A204.1 (cell line): ENCODE results near the gene NUDT1.
A peak's percentile ranks its signal among the peaks of the same experiment; 100 is the strongest.

Source experiments
- FAIRE-seq: peaks from 2 replicates; lab custom pipeline; 2012; peaks lifted over from hg19 to GRCh38; lab: Jason Lieb, UNC

NUDT1 gene

DNA sequence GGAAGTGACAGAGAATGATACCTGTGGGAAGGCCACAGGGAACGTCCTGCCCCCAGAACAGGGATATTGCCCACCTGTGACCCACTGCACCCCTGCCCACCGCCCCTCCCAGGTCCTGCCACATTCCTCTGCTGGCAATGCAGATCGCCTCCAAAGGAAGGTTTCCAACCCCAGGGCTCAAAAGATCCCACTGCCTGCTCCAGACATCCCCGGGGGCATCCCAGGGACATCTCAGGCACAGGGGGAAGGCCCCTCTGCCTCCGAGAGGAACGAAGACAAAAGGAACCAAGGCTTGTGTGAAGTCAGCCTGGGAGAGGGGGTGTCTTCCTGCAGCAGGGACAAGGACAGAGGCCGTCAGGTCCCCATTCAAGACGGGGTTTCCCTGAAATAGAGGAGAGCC is 28.5 kb downstream of the NUDT1 start:
- no peak for FAIRE-seq

DNA sequence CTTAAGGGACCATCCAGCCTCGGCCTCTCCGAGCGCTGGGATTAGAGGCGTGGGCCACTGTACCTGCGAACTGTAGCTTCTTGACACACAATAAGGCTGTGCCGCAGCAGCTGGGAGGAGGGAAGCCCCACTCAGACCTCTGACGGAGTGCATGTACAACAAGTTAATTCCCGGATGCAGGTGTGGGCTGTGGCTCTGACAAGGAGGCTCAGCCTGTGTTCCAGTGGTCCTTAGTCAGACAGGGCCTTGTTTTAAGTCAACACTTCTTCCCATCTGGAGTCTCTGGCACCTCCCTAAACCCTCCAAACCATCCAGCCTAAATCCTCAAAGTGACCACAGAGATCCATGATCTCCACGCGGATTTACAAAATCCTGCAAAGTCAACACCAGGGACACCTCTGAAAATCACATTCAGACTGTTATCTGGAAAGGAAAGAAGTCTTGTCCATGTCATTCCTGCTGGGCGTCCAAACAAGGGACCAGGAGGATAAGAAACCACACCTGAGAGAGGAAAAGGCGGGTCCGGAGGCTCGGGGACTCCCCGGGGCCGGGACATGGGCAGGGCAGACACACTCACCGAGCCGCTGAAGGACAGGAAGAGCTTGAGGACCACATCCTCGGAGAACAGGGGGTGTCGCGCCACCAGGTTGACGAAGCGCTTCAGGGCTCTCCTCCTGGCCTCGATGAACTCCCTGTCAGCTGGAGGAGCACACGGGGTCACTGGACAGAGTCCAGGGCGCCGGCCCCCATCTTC is 29.4 kb downstream of the NUDT1 start:
- no peak for FAIRE-seq

DNA sequence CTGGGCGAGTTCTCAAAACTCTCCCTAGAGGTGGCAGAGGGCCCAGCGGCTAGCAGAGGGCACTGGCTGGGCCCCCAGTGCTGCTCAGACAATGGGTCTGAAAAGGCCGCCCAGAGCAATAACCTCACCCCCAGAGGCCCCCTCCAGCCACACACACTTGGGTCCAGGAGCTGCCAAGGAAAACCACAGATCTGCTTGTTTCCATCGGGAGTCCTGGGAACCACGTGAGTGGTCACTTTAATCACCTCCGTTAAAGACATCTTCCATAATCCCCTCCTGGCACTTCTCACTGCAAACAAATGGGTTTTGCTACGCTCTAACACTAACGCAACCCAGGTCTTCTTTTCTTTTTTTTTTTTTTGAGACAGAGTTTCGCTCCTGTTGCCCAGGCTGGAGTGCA is 30.0 kb downstream of the NUDT1 start:
- no peak for FAIRE-seq

DNA sequence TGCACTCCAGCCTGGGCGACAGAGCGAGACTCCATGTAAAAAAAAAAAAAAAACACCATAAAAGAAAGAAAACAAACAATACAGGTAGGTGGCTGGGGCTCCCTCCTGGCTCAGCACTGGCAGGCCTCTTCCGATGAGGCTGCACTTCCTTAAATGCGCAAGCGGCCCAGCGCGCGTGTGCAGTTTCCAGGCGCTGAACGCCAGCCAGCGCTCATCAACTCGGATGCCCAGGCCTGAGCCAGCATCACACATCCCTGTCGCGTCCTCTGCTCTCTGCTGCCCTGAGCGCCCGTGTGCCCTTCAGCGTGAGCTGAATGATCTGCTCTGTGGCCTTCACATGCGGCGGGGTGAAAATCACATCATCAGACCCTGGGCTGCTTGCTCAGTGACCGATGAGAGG is 31.8 kb downstream of the NUDT1 start:
- FAIRE-seq: no peak

DNA sequence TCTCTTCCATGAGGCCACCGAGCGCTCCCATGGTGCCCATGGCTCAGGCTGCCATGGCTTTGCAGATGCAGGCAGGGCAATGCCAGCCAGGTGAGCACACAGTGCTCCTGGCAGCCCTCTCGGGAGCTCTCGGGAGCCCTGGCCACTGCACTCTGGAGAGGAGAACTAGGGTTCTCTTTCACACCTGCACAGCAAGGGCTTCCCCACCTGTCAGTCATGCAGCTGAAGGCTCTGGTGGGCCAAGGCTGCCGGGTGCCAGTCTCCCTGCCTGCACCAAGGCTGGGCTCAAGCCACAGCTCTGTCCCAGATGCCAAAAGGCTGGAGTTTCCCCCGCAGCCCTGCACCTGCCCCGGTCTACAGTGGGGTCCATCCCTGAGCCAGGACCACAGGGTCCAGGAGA is 32.6 kb downstream of the NUDT1 start:
- no peak for FAIRE-seq

DNA sequence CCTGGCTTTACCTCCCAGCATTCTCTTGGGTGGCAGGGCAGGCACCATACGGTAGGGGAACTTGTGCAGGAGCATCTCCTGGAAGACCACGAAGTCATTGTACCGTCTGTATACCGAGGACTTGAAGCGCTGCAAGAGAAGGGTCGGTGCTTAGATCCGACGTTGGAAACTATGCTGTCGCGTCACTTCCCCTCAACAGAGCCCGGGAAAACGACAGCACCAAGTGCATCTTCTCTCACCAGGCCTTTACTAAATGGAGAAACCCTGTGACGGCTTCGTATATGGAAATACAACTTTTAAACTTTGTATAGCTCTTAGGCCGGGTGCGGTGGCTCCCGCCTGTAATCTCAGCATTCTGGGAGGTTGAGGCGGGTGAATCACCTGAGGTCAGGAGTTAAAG is 33.1 kb downstream of the NUDT1 start:
- no peak for FAIRE-seq

DNA sequence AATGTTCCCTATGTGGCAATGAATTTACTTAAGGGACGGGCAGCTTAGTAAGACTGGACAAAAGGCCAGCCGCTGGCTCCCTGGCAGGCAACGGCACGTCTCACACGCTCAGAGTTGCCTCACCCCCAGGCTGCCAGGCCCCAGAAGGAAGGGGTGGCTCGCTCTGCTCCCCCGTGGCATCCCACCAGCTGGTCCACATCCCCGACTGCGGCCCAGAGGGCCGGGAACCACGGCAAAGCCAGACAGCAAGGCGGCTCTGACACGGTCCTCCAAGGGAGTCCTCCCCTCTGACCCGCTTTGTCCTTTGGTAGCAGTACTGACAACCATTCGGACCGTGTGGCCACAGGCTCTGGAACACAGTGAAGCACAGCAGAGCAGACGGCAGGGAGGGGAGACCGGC is 34.1 kb downstream of the NUDT1 start:
- no peak for FAIRE-seq

DNA sequence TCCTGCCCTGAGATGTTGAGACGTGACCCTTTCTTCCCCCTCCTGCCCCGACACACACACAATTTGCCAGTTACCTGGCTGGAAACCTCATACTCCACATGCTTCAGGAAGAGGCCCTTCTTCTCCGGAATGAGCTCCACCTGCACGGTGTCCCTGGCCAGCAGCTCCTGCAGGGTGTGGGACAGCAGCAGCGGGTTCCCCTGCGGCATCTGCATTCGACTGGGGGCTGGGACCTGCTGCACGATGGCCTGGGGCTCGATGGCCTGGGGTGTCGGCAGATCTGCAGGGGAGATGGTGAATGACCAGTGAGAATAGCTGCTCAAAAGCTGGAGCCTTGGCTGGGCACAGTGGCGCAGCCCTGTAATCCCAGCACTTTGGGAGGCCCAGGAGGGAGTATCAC is 36.0 kb downstream of the NUDT1 start:
- no peak for FAIRE-seq

DNA sequence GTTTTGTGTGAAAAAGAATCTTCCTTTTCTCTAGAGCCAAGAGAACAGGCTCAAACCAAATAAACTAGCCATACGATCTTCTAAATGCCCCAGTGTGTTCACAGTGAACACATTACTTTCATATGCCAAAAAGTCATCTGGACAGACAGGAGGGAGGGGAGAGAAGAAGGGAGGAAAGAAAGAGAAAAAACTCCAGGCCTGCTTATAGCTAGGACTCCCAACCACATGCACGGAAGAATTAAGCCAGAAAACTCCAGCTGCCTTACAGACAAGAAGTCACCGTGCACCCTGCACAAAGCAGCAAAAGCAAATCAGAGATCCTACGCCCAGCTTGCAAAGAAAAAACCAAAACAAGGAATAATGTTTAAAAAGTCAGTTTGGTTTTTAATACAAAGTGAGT is 37.9 kb downstream of the NUDT1 start:
- no peak for FAIRE-seq

DNA sequence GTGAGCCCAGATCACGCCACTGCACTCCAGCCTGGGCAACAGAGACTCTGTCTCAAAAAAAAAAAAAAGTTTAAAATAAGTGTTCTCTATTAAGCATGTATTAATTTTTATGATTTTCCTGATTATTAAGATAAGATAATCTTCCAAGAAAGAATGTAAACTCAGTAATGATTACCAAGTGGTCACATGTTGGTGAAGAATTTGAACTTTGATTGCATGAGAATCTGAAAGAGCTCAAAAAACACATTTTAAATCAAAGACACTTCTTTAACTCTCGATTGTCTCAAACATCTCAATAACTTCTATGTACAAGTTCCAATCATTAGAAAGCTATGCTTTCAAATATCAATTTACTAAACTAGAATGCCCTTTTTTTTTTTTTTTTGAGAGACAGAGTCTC is 38.4 kb downstream of the NUDT1 start:
- FAIRE-seq: no peak

DNA sequence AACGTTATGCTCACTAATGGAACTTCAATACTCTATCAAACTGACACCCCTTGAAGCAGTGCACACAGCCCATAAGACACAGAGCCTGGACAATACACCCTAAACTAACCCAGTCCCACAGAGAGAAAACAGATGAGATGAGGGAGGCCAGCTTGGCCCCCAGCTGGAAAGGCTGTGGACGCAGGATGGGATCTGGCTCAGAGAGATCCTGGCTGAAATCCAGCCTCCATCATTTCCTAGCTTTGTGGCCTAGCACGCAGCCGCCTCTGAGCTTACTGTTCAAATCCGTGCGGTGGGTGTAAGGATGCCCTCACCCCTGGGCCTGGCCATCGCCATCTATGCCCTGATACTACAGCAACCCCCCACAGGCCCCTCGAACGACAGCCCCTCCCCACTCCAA is 39.5 kb downstream of the NUDT1 start:
- no peak for FAIRE-seq

DNA sequence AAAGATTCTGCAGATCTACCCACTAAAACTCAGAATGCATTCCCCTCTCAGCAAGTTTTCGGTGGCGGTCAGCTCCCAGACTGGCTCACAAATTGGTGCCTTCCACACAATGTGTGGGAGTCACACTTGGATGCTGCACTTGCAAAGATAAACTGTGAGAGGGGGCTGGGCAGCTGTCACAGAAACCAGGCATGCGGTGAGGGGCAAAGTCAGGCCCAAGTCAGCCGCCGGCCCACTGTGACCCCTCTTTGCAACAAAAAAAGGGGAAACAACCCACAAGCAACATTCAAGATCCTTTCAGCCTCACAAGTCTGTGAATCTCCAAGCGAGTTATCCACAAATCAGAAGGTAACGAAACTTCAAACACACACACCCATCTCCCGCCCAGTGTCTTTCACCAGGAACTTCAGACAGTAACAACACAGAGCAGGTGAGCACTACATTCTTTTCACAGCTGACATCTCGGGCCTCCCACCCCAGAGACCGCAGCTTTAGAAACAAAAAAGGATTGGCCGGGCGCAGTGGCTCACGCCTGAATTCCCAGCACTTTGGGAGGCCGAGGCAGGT is 40.2 kb downstream of the NUDT1 start:
- FAIRE-seq: no peak

DNA sequence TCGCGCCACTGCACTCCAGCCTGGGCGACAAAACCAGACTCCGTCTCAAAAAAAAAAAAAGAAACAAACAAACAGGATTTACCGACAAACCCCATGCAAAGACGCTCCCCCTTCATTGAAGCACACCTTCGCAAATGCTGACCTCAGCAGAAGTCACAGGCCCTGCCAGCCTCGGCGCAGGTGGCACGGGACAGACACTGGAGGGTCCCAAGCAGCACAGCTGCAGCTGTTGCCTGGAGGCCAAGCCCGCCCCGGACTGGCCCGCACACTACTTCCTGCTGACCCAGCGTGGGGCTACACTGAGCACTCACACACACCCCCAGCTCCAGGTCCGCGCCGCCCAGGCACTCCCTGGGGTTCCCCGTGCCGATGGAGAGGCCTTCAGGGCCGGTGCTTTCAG is 41.0 kb downstream of the NUDT1 start:
- no peak for FAIRE-seq

DNA sequence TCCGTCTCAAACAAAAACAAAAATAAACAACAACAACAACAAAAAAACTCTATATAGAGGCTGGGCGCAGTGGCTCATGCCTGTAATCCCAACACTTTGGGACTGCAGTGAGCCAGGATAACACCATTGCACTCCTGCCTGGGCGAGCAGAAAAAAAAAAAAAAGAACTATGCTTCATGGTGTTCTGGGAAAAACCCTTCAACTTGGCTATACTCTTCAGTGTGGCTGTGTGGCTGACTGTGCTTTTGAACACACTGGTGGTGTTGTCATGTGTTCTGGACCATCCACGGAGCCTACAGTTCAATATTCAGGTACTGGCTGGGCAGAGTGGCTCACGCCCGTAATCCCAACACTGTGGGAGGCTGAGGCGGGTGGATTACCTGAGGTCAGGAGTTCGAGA is 45.7 kb downstream of the NUDT1 start:
- no peak for FAIRE-seq

DNA sequence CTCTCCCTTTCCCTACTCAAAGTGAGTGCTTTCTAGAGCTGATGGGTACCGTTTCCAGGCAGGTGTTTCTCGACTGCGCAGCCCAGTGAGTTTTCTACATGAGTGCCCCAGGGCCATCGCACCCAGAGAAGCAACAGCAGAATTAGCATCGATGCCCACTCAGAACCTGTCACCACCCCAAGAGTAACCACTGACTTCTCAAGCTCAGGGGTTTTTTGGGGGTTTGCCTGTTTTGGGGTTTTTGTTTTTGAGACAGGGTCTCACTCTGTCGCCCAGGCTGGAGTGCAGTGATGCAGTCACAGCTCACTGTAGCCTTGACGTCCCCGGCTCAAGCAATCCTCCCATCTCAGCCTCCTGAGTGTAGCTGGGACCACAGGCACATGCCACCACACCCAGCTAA is 46.5 kb downstream of the NUDT1 start:
- FAIRE-seq: no peak

DNA sequence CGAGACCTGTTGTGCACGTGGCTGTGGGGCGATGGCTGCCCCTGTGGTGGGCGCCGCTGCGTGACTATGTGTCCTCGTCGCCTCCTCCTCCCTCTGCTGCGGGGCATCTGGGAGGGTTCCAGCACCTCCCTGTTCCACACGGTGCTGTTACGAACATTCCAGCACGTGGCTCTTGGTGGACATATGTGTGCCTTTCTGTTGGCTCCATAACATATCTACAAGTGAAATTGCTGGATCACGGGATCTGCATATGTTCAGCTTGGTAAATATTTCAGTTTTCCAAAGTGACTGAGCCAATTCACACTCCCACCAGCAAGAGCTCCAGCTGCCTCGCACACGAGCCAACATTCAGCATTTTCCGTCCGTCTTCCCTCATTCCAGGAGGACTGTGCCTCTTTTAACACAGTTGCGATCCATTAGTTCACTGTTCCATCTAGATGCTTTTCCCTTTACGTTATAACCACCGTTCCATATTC is 47.1 kb downstream of the NUDT1 start:
- FAIRE-seq: no peak

DNA sequence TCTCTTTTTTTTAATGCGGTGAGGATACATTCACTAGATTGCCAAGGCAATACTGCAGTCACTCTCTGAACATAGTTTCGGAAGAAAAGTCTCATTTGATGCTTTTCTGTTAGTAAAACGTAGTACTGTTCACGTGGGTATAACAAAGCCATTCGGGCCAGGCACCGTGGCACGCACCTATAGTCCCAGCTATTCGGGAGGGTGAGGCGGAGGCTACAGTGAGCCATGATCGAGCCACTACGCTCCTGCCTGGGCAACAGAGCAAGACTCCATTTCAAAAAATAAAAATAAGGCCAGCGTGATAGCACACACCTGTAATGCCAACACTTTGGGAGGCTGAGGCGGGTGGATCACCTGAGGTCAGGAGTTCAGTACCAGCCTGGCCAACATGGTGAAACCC is 47.6 kb downstream of the NUDT1 start:
- FAIRE-seq: no peak

DNA sequence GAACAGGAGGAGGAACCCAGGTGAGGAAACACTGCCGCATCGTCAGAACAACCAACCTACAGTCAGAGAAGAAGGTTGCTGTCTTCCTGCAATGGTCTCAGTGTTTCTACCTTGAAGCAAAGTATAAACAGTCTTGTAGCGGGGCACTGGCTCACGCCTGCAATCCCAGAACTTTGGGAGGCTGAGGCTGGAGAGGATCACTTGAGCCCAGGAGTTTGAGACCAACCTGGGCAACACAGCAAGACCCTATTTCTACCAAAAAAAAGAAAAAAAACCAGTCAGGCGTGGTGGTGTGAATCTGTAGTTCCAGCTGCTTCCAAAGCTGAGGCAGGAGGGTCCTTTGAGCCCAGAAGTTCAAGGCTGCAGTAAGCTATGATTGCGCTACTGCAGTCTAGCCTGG is 48.9 kb downstream of the NUDT1 start:
- FAIRE-seq: no peak

DNA sequence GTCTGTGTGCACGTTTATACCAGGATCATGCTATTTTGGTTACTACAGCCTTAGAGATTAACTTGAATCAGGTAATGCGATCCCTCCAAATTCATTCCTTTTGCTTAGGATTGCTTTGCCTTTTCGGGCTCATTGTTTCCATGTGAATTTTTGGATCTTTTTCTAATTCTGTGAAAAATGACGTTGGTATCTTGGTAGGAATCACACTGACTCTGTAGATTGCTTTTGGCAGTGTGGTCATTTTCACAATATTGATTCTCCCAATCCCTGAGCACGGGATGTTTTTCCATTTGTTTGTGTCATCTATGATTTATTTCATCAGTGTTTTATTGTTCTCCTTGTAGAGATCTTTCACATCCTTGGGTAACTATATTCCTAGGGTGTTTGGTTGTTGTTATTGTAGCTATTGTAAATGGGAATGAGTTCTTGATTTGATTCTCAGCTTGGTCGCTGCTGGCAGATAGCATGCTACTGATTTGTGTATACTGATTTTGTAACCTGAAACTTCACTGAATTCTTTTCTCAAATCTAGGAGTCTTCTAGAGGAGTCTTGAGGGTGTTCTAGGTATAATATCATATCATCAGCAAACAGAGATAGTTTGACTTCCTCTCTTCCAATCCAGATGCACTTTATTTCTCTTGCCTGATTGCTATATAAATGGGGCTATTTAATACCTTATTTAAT is 54.1 kb downstream of the NUDT1 start:
- FAIRE-seq: no peak

DNA sequence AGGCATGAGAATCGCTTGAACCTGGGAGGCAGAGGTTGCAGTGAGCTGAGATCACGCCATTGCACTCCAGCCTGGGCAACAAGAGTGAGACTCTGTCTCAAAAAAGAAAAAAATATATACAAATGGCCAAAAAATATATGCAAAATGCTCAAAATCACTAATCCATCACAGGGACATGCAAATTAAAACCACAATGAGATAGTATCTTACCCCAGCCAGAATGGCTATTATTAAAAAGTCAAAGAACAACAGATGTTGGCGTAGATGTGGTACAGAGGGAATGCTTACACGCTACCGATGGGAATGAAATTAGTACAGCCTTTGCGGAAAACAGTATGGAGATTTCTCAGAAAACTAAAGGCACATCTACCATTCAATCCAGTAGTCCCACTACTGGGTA is 54.8 kb downstream of the NUDT1 start:
- no peak for FAIRE-seq

DNA sequence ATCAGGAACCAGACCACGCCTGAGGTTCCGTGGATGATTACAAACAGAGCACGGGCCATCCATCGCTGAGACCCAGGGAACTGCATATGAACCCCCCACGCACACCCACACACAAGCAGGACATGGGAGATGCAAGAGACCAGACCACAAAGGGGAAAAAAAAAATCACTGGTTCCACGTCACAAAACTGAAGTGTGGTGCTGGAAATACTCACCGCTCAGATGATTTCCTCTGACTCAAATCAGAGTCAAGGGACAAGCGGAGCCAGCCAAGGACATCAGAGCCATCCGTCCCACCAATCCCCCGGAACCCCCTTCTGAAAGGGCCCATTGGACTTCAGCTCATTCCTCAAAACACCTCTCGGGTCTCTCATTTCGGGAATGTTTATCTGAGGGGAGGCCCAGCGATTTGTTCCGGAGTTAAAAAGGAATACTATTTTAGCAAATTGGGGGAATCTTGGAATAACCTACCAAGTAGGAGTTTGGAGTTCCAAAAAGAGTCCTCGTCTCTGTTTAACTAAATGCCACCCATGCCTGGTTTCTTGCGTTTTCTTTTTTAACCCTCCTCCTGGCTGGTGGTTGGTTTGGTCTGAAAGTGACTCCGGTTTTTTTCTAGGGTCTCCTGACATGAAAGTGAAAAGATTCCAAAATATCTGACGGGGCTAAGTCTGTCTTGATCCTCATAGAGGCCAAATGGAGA is 57.3 kb downstream of the NUDT1 start:
- FAIRE-seq: peak; percentile 95

DNA sequence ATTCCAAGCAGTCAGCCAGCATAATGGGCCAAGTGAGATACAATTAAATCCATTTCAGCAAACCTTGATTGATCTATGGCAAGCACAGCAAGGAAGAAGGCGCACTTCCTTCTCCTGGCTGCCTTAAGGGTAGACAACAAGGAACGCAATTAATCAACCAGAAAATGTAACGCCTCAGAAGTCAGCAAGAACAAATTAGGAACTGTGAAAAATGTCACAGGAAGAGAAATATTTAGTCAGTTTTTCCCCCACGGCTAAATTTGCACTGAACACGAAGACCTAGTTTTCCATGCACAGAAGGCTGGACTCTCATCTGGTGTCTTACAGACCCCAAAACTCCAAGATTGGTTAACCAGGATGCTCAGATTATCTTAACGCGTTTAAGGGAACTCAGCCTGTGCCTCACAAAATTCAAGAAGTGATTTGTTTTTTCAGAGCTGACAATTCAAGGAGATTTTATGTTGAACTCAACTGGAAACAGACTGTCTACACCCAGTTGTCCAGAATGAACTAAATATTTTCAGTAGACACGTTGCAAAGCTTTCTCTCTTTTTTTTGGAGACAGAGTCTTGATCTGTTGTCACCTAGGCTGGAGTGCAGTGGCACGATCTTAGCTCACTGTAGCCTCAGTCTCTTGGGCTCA is 58.0 kb downstream of the NUDT1 start:
- no peak for FAIRE-seq
